ENCODE data around the gene AKT1S1. TPM values are rescaled to one million over a fixed set of nuclear protein-coding genes. Genes with fewer than 3 reads are reported as not detected.
A peak's percentile ranks its signal among the peaks of the same experiment; 100 is the strongest.

Gene AKT1S1
- total RNA-seq, 1 experiment from 2014 or later = 64.6 TPM

- POLR2A ChIA-PET = no interaction called here
- intact Hi-C loops (cut with micrococcal nuclease; ENCODE audit: unreplicated experiment) = no loop called here
- Mint-ChIP-seq H3K4me1 (ENCODE audit: low read depth, unreplicated experiment) (peaks cover 22% of the 10 kb centered on the region), H3K4me3 (ENCODE audit: unreplicated experiment) (peak overlapping the region; percentile 14), H3K27ac (ENCODE audit: unreplicated experiment) (peak overlapping the region; percentile 19), H3K9me3 (ENCODE audit: unreplicated experiment) (no peaks in the 10 kb centered on the region), H3K36me3 (ENCODE audit: insufficient read depth, unreplicated experiment) (peaks cover 84% of the 10 kb centered on the region), H3K27me3 (ENCODE audit: insufficient read depth, unreplicated experiment) (no peaks in the 10 kb centered on the region)
- Histone ChIP-seq H3K4me3 (ENCODE audit: low read depth, low read length) (no peak overlapping the region), H3K36me3 (ENCODE audit: control insufficient read depth, insufficient read depth, low read length) (peaks cover 11% of the 10 kb centered on the region), H3K4me1 (peaks cover 25% of the 10 kb centered on the region), H3K27me3 (replicated peaks; ENCODE audit: control insufficient read depth, insufficient read depth, low read length) (no peaks in the 10 kb centered on the region), H3K9me3 (no peaks in the 10 kb centered on the region)
- DNase-seq = no peak
- no peak for TF ChIP-seq CTCF (IDR thresholded peaks at IDR 0.05; ENCODE audit: insufficient read depth in 1 of 2, low read depth in 1 of 2, low read length in 1 of 2, severe bottlenecking in 1 of 2, unreplicated experiment in 1 of 2)
- BruUV-seq (replicated peaks) = no TSS peak
- CTCF ChIA-PET = no interaction called here
Measured at GRCh38 chr19:49908480-49909420, 31.6 kb upstream of the AKT1S1 start.

GRCh38 chr19:49907745-49908446, 30.7 kb upstream of the AKT1S1 start:
- no peaks in the 10 kb centered on the region for H3K27me3 ChIP-seq (replicated peaks; ENCODE audit: control insufficient read depth, insufficient read depth, low read length)
- DNase-seq = no peak
- intact Hi-C loops (cut with micrococcal nuclease; ENCODE audit: unreplicated experiment) = no loop called here
- CTCF ChIA-PET = no interaction called here
- TF ChIP-seq CTCF (IDR thresholded peaks at IDR 0.05; ENCODE audit: insufficient read depth in 1 of 2, low read depth in 1 of 2, low read length in 1 of 2, severe bottlenecking in 1 of 2, unreplicated experiment in 1 of 2) = no peak
- H3K4me3 Mint-ChIP-seq (ENCODE audit: unreplicated experiment) = peak overlapping the region; percentile 14
- peak overlapping the region; percentile 19 for H3K27ac Mint-ChIP-seq (ENCODE audit: unreplicated experiment)
- H3K9me3 Mint-ChIP-seq (ENCODE audit: unreplicated experiment) = no peaks in the 10 kb centered on the region
- peaks cover 11% of the 10 kb centered on the region for H3K36me3 ChIP-seq (ENCODE audit: control insufficient read depth, insufficient read depth, low read length)
- no peaks in the 10 kb centered on the region for H3K9me3 ChIP-seq
- no TSS peak for BruUV-seq (replicated peaks)
- H3K27me3 Mint-ChIP-seq (ENCODE audit: insufficient read depth, unreplicated experiment) = no peaks in the 10 kb centered on the region
- no peak overlapping the region for H3K4me3 ChIP-seq (ENCODE audit: low read depth, low read length)
- peaks cover 75% of the 10 kb centered on the region for H3K36me3 Mint-ChIP-seq (ENCODE audit: insufficient read depth, unreplicated experiment)
- POLR2A ChIA-PET = no interaction called here
- peaks cover 14% of the 10 kb centered on the region for H3K4me1 Mint-ChIP-seq (ENCODE audit: low read depth, unreplicated experiment)
- peaks cover 16% of the 10 kb centered on the region for H3K4me1 ChIP-seq

GRCh38 chr19:49906879-49907564, 29.9 kb upstream of the AKT1S1 start:
- DNase-seq = no peak
- H3K4me1 Mint-ChIP-seq (ENCODE audit: low read depth, unreplicated experiment) = peaks cover 10% of the 10 kb centered on the region
- H3K9me3 ChIP-seq = no peaks in the 10 kb centered on the region
- no peak overlapping the region for H3K4me3 Mint-ChIP-seq (ENCODE audit: unreplicated experiment)
- CTCF ChIA-PET = no interaction called here
- TF ChIP-seq CTCF (IDR thresholded peaks at IDR 0.05; ENCODE audit: insufficient read depth in 1 of 2, low read depth in 1 of 2, low read length in 1 of 2, severe bottlenecking in 1 of 2, unreplicated experiment in 1 of 2) = no peak
- BruUV-seq (replicated peaks) = TSS peak; percentile 50
- POLR2A ChIA-PET = no interaction called here
- intact Hi-C loops (cut with micrococcal nuclease; ENCODE audit: unreplicated experiment) = no loop called here
- H3K4me3 ChIP-seq (ENCODE audit: low read depth, low read length) = no peak overlapping the region
- no peaks in the 10 kb centered on the region for H3K27me3 ChIP-seq (replicated peaks; ENCODE audit: control insufficient read depth, insufficient read depth, low read length)
- no peaks in the 10 kb centered on the region for H3K9me3 Mint-ChIP-seq (ENCODE audit: unreplicated experiment)
- peaks cover 66% of the 10 kb centered on the region for H3K36me3 Mint-ChIP-seq (ENCODE audit: insufficient read depth, unreplicated experiment)
- H3K36me3 ChIP-seq (ENCODE audit: control insufficient read depth, insufficient read depth, low read length) = peaks cover 11% of the 10 kb centered on the region
- no peaks in the 10 kb centered on the region for H3K27me3 Mint-ChIP-seq (ENCODE audit: insufficient read depth, unreplicated experiment)
- H3K4me1 ChIP-seq = peaks cover 7% of the 10 kb centered on the region; the same call in 1 of the 2 replicates
- H3K27ac Mint-ChIP-seq (ENCODE audit: unreplicated experiment) = no peak overlapping the region
